Activated CD4-positive, alpha-beta T cell treated with anti-CD3 and anti-CD28 coated beads for 24 hours (primary cell): ENCODE measurements around the gene INPP5J.
"Not testable (repeated sequence)": the region's sequence is repeated elsewhere in the genome, so short reads cannot be mapped to it uniquely, and the experiment has no call there.

ENCODE experiments used
- DNase-seq, 2 donors: peaks; one replicate each; pipeline ENCODE4 v3.0.0-alpha.2; 2020; ENCODE audit warnings: low read depth in 2 of 2

INPP5J gene

GRCh38 chr22:31122532-31123291 lies at the start of gene INPP5J:
Gene INPP5J (plus strand): TSS chr22:31122966. CDS start chr22:31123015, 49 bp downstream.
- DNase-seq = no peak

- not testable (repeated sequence) for DNase-seq
Observed at GRCh38 chr22:31073125-31073524, 49.6 kb upstream of the INPP5J start.

GRCh38 chr22:31073545-31074145 lies 49.1 kb upstream of the INPP5J start:
- not testable (repeated sequence) for DNase-seq

GRCh38 chr22:31075961-31076360 lies 46.8 kb upstream of the INPP5J start:
- DNase-seq = no peak

- no peak for DNase-seq
Observed at GRCh38 chr22:31077681-31078080, 45.1 kb upstream of the INPP5J start.

GRCh38 chr22:31078389-31078788 lies 44.4 kb upstream of the INPP5J start:
- not testable (repeated sequence) for DNase-seq

GRCh38 chr22:31079095-31079642 lies 43.6 kb upstream of the INPP5J start:
- DNase-seq = no peak

- no peak for DNase-seq
Observed at GRCh38 chr22:31080164-31080847, 42.5 kb upstream of the INPP5J start.

- peak; percentile 80 to 84 for DNase-seq
Observed at GRCh38 chr22:31080848-31081649, 41.7 kb upstream of the INPP5J start, which contains the start of gene SMTN. Gene SMTN (plus strand): TSS chr22:31081318. CDS start chr22:31083259, 1,941 bp downstream.

GRCh38 chr22:31081963-31082605 lies 40.7 kb upstream of the INPP5J start:
- DNase-seq = no peak

GRCh38 chr22:31082606-31083376 lies 40.0 kb upstream of the INPP5J start:
- DNase-seq = peak; percentile 45 to 58

GRCh38 chr22:31083377-31083768 lies 39.4 kb upstream of the INPP5J start:
- no peak for DNase-seq

GRCh38 chr22:31083923-31084810 lies 38.6 kb upstream of the INPP5J start:
- DNase-seq = no peak

GRCh38 chr22:31084811-31085492 lies 37.8 kb upstream of the INPP5J start:
- peak; percentile 78 to 84 for DNase-seq

GRCh38 chr22:31085493-31085824 lies 37.3 kb upstream of the INPP5J start:
- DNase-seq = no peak

- no peak for DNase-seq
Observed at GRCh38 chr22:31085928-31086327, 36.8 kb upstream of the INPP5J start.

GRCh38 chr22:31086703-31087330 lies 35.9 kb upstream of the INPP5J start:
- DNase-seq = no peak

GRCh38 chr22:31087744-31088215 lies 35.0 kb upstream of the INPP5J start:
- DNase-seq = no peak
